DOHH2 (cell line): ENCODE data around the gene SMTNL1.

Experiments
- H3F3A ChIP-seq: fragments of 200-600 bp; sonication (generic), shearing (Covaris generic); 2 replicates; pipeline ENCODE4 v1.6.0; 2016; ENCODE audit warnings: antibody characterized with exemption, mild to moderate bottlenecking; ENCODE audit not compliant: control insufficient read depth, insufficient read depth
- H3K27ac ChIP-seq: fragments of 200-600 bp; sonication (generic); 2 replicates; pipeline ENCODE4 v1.5.1; 2014; ENCODE audit warnings: low read depth, mild to moderate bottlenecking, low read length, moderate library complexity
- H3K27me3 ChIP-seq: fragments of 200-600 bp; sonication (generic); 2 replicates; pipeline ENCODE4 v1.6.1; 2014; ENCODE audit warnings: mild to moderate bottlenecking, low read length, mixed read lengths; ENCODE audit not compliant: control insufficient read depth
- H3K36me3 ChIP-seq: fragments of 200-600 bp; sonication (generic); 2 replicates; pipeline ENCODE4 v1.6.1; 2014; ENCODE audit warnings: mild to moderate bottlenecking, low read length, moderate library complexity, mixed read lengths; ENCODE audit not compliant: control insufficient read depth
- H3K4me1 ChIP-seq: fragments of 200-600 bp; sonication (generic); 2 replicates; pipeline ENCODE4 v1.6.1; 2014; ENCODE audit warnings: mild to moderate bottlenecking, low read length, mixed read lengths; ENCODE audit not compliant: control insufficient read depth
- H3K4me2 ChIP-seq: fragments of 200-600 bp; sonication (generic); 2 replicates; pipeline ENCODE4 v1.6.0; 2014; ENCODE audit warnings: mild to moderate bottlenecking, low read length, moderate library complexity
- H3K4me3 ChIP-seq: fragments of 200-600 bp; sonication (generic); 2 replicates; pipeline ENCODE4 v1.5.1; 2014; ENCODE audit warnings: mild to moderate bottlenecking, low read length, mixed read lengths
- H3K79me2 ChIP-seq: fragments of 200-600 bp; sonication (generic); 2 replicates; pipeline ENCODE4 v1.6.1; 2014; ENCODE audit warnings: mild to moderate bottlenecking, low read length, mixed read lengths; ENCODE audit not compliant: control insufficient read depth
- H3K9me2 ChIP-seq: fragments of 200-600 bp; sonication (generic); replicated peaks from 2 replicates; pipeline ENCODE4 v1.6.1; 2014; ENCODE audit warnings: mild to moderate bottlenecking, low read length, mixed read lengths; ENCODE audit not compliant: control insufficient read depth
- H3K9me3 ChIP-seq: fragments of 200-600 bp; sonication (generic); 2 replicates; pipeline ENCODE4 v1.6.1; 2014; ENCODE audit warnings: antibody characterized with exemption, low read length, mixed read lengths; ENCODE audit not compliant: control insufficient read depth, insufficient read depth
- H4K20me1 ChIP-seq: fragments of 200-600 bp; sonication (generic); 2 replicates; pipeline ENCODE4 v1.6.0; 2014; ENCODE audit warnings: low read depth, mild to moderate bottlenecking, antibody characterized with exemption, low read length, moderate library complexity; ENCODE audit not compliant: control insufficient read depth, insufficient read depth
- CTCF ChIP-seq: fragments of 200-600 bp; sonication (generic); IDR thresholded peaks from one replicate; pipeline ENCODE4 v1.5.1; 2014; ENCODE audit warnings: antibody characterized with exemption, mild to moderate bottlenecking, low read depth, low read length; ENCODE audit not compliant: poor library complexity, severe bottlenecking
- EZH2phosphoT487 ChIP-seq: fragments of 200-600 bp; sonication (generic); IDR thresholded peaks from 2 replicates; pipeline ENCODE4 v1.6.1; 2017; ENCODE audit warnings: borderline replicate concordance, mild to moderate bottlenecking, antibody characterized with exemption, low read length, moderate library complexity, mixed read lengths

Gene SMTNL1

DNA sequence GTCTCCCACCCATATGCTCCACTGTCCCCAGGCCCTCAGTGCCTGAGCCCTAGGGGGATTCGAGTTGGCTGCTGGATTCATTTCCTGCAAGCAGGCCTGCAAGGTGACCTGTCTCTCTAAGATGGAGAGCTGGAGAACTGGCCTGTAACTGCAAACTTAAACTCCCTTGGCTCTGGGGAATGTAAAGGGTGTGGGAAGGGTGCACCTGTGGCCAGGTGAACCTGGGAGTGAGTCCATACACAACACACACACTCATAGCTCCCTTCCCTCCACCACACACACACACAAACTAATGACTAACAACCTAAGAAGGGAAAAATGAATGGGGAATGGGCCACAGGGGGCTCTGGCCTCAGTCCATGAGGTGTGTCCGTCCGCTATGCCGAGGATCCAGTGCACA is 14.5 kb downstream of the SMTNL1 start:
- no peak overlapping the region for H3K4me2 ChIP-seq
- peaks cover 3% of the 10 kb centered on the region for H3K4me1 ChIP-seq
- H3K27ac ChIP-seq: no peak overlapping the region
- no peaks in the 10 kb centered on the region for H3K9me3 ChIP-seq
- H3F3A ChIP-seq: no peaks in the 10 kb centered on the region
- H3K9me2 ChIP-seq: no peaks in the 10 kb centered on the region
- no peak overlapping the region for H3K4me3 ChIP-seq
- no peaks in the 10 kb centered on the region for H4K20me1 ChIP-seq
- H3K27me3 ChIP-seq: no peaks in the 10 kb centered on the region
- H3K79me2 ChIP-seq: no peaks in the 10 kb centered on the region
- H3K36me3 ChIP-seq: no peaks in the 10 kb centered on the region
- no peak for TF ChIP-seq CTCF
- no peak for TF ChIP-seq EZH2phosphoT487

- no peak overlapping the region for H3K4me2 ChIP-seq
- TF ChIP-seq CTCF (no peak), EZH2phosphoT487 (no peak)
- H3F3A ChIP-seq: no peaks in the 10 kb centered on the region
- peaks cover 3% of the 10 kb centered on the region for H3K4me1 ChIP-seq
- no peaks in the 10 kb centered on the region for H3K36me3 ChIP-seq
- H3K4me3 ChIP-seq: no peak overlapping the region
- H3K9me3 ChIP-seq: no peaks in the 10 kb centered on the region
- no peaks in the 10 kb centered on the region for H3K9me2 ChIP-seq
- H3K27me3 ChIP-seq: no peaks in the 10 kb centered on the region
- no peak overlapping the region for H3K27ac ChIP-seq
- H3K79me2 ChIP-seq: no peaks in the 10 kb centered on the region
- H4K20me1 ChIP-seq: no peaks in the 10 kb centered on the region
Measured at GRCh38 chr11:57552479-57552878, 15.1 kb downstream of the SMTNL1 start.

- no peaks in the 10 kb centered on the region for H4K20me1 ChIP-seq
- TF ChIP-seq EZH2phosphoT487 (no peak), CTCF (no peak)
- H3K4me2 ChIP-seq: no peak overlapping the region
- no peak overlapping the region for H3K27ac ChIP-seq
- H3K4me1 ChIP-seq: no peaks in the 10 kb centered on the region
- no peaks in the 10 kb centered on the region for H3K9me2 ChIP-seq
- H3K27me3 ChIP-seq: no peaks in the 10 kb centered on the region
- H3K79me2 ChIP-seq: no peaks in the 10 kb centered on the region
- no peaks in the 10 kb centered on the region for H3F3A ChIP-seq
- H3K4me3 ChIP-seq: no peak overlapping the region
- no peaks in the 10 kb centered on the region for H3K36me3 ChIP-seq
- H3K9me3 ChIP-seq: no peaks in the 10 kb centered on the region
Measured at GRCh38 chr11:57555393-57555792, 18.0 kb downstream of the SMTNL1 start.

DNA sequence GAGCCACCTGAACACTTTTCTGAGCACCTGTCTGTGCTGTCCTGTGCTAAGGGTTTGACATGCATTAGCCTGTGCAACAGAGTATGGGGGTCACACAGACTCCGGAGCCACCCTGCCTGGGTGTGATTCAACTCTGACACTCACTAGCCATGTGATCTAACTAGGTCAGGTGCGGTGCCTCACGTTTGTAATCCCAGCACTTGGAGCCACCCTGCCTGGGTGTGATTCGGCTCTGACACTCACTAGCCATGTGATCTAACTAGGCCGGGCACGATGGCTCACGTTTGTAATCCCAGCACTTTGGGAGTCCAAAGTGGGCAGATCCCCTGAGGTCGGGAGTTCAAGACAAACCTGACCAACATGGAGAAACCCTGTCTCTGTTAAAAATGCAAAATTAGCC is 18.6 kb downstream of the SMTNL1 start:
- no peak overlapping the region for H3K4me3 ChIP-seq
- no peaks in the 10 kb centered on the region for H3F3A ChIP-seq
- no peaks in the 10 kb centered on the region for H3K9me3 ChIP-seq
- no peaks in the 10 kb centered on the region for H4K20me1 ChIP-seq
- no peaks in the 10 kb centered on the region for H3K27me3 ChIP-seq
- H3K9me2 ChIP-seq: no peaks in the 10 kb centered on the region
- H3K36me3 ChIP-seq: no peaks in the 10 kb centered on the region
- H3K4me1 ChIP-seq: no peaks in the 10 kb centered on the region
- TF ChIP-seq EZH2phosphoT487: no peak
- no peak for TF ChIP-seq CTCF
- no peak overlapping the region for H3K4me2 ChIP-seq
- H3K27ac ChIP-seq: no peak overlapping the region
- H3K79me2 ChIP-seq: no peaks in the 10 kb centered on the region
